Fibroblast of the aortic adventitia (primary cell): ENCODE data around the gene GRAMD1A. TPM values are rescaled to one million over a fixed set of nuclear protein-coding genes. Genes with fewer than 3 reads are reported as not detected.

ENCODE experiments used
- DNase-seq: peaks from one replicate; pipeline ENCODE4 v3.0.0-alpha.2; 2010; ENCODE audit warnings: low read depth
- H3K4me3 ChIP-seq: 2 replicates; pipeline ENCODE4 v1.5.1; 2011; ENCODE audit warnings: low read depth, mild to moderate bottlenecking, control low read depth, low read length, moderate library complexity
- total RNA-seq: library from RNA; depleted of rRNA; stranded (reverse); fragments of >200 nt; gene quantifications from 2 replicates; pipeline ENCODE4 v1.2.3, GENCODE V29; 2012; ENCODE audit warnings: low replicate concordance
- TF ChIP-seq, protein P1 (sequence below): IDR thresholded peaks from 2 replicates; pipeline ENCODE4 v1.5.1; 2011; ENCODE audit warnings: mild to moderate bottlenecking, low read length, control low read depth, inconsistent platforms; ENCODE audit not compliant: insufficient read depth

The GRAMD1A gene
- total RNA-seq, 1 donor = 25.1 TPM

DNA sequence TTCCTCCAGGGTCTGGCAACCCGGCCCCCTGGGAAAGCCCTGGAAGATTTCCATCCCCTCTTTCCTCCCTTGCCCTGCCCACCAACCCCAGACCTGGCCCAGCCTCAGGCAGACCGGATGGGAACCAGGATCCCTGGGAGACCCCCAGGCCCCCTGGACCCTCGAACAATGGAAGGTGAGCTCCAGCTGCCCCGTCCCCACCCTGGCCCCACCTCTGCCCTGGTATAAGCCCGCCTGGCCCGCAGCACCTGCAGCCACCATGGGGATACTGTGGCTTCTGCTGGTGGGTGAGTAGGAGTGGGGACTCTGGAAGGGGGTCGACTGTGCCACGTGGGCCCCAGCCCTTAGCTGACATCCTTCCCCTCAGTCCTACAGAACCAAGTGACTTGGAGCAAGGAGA, 73.8 kb downstream of the GRAMD1A start:
- DNase-seq = no peak
- TF ChIP-seq, protein P1, sequence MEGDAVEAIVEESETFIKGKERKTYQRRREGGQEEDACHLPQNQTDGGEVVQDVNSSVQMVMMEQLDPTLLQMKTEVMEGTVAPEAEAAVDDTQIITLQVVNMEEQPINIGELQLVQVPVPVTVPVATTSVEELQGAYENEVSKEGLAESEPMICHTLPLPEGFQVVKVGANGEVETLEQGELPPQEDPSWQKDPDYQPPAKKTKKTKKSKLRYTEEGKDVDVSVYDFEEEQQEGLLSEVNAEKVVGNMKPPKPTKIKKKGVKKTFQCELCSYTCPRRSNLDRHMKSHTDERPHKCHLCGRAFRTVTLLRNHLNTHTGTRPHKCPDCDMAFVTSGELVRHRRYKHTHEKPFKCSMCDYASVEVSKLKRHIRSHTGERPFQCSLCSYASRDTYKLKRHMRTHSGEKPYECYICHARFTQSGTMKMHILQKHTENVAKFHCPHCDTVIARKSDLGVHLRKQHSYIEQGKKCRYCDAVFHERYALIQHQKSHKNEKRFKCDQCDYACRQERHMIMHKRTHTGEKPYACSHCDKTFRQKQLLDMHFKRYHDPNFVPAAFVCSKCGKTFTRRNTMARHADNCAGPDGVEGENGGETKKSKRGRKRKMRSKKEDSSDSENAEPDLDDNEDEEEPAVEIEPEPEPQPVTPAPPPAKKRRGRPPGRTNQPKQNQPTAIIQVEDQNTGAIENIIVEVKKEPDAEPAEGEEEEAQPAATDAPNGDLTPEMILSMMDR = no peak
- no peak overlapping the region for H3K4me3 ChIP-seq

DNA sequence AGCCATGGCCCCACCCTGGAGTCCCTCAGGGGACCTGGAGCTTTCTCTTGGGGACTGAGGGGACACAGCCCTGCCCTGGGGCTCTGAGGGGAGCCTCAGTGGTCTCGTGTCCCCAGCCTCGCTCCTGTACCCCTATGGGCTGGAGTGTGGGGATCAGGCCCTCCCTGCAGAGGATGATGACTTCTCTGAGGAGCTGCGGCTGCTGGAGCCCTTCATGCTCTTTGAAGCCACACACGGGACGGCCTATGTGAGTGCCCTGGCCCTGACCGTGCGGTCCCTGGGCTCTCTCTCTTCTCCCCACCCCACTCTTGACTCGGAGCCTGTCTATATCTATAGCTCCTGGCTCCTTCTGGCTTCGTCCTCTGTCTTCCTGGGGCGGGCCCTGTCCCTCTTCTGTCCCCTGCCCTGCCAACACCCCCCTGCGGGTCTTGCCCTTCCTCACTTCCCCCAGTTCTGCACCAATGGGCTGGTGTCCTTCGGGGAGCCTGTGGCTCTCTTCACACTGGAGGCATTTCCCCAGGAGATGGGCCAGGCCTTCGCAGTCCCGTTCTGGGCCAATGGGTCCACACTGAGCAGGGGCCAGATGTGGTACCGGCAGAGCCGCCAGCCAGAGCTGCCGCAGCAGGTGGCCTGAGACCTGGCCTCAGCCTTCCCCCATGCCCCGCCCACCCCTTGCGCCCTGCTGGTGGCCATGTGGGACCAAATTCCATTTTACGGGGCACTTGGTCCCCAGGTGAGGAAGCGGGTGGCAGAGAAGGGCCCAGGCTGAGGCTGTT, 74.5 kb downstream of the GRAMD1A start:
- TF ChIP-seq, protein P1 = no peak
- no peak for DNase-seq
- H3K4me3 ChIP-seq = no peak overlapping the region

DNA sequence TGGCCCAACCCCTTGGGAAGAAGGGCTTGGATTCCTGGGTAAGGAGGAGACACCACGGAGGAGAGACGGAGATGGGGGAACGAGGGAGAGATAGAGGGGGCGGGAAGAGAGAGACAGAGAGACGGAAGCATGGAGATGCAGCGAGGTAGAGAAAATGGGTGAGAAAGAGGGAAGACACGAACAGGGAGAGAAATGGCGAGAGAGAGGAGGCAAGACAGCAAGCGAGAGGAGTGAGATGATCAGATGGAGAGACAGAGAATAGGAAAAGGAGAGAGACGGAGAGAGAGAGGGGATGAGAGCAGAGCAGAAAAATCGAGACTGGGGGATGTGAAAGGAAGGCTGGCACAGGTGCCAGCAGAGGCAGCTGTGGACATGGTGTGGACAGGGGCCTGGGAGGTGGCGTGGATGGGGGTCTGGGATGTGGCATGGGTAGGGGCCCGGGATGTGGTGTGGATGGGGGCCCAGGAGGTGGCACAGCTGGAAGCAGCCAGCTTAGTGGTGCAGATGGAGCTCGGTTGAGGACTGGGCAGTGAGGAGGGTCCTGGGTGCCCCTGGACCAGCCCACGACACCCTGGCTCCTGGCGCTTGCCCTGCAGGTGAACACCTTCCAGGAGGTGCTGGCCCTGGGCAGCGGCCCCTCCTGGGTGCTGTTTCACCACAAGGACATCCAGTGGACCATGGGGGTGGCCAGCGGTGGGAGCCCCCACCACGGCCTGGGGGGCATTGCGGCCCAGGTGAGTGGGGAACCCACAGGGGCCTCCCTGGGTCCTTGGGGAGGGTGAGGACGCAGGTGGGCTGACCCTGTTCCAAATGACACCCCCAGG, 75.3 kb downstream of the GRAMD1A start:
- TF ChIP-seq, protein P1 = no peak
- H3K4me3 ChIP-seq = no peak overlapping the region
- DNase-seq = no peak

DNA sequence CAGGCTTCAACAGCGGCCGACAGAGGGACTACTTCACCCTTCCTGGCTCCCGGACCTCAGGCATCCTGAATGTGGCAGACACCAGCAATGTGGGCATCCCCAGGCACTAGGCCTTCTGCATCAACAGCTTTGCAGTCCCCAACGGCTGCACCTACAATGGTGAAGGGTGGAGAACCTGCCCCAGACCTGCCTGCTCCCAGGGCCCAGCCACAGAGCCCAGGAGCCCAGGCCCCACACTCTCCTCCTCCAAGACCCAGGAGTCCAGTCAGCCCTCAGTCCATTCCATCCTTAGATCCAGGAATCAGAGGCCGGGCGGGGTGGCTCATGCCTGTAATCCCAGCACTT, 75.9 kb downstream of the GRAMD1A start:
- TF ChIP-seq, protein P1 = no peak
- no peak for DNase-seq
- H3K4me3 ChIP-seq = no peak overlapping the region

Other genes with a start within 250 kb of the GRAMD1A start
- gene ZNF599, start 227.1 kb upstream of the GRAMD1A start, total RNA-seq = 6.7 and 11.6 TPM in 2 replicates
- gene ZNF30, start 73.4 kb upstream of the GRAMD1A start, total RNA-seq = 1.9 and 4.2 TPM in 2 replicates
- gene ZNF792, start 36.1 kb upstream of the GRAMD1A start, total RNA-seq = 1.7 and 3.0 TPM in 2 replicates
- gene SCN1B, start 30.1 kb downstream of the GRAMD1A start, total RNA-seq = 7.0 and 12.1 TPM in 2 replicates
- gene HPN, start 41.4 kb downstream of the GRAMD1A start, total RNA-seq = 0.98 TPM in 1 of 2 replicates, not detected in the other
- gene FXYD3, start 115.5 kb downstream of the GRAMD1A start, total RNA-seq = 1.3 TPM in 1 of 2 replicates, not detected in the other
- 0.09 and 3.7 TPM in 2 replicates for gene LGI4, start 134.7 kb downstream of the GRAMD1A start, total RNA-seq
- gene FXYD1, start 138.5 kb downstream of the GRAMD1A start, total RNA-seq = 2.5 and 6.5 TPM in 2 replicates
- not detected in 2 replicates for gene FXYD7, start 142.9 kb downstream of the GRAMD1A start, total RNA-seq
- gene FXYD5, start 154.4 kb downstream of the GRAMD1A start, total RNA-seq = 11.5 and 59.8 TPM in 2 replicates
- gene FAM187B, start 228.4 kb downstream of the GRAMD1A start, total RNA-seq = not detected in 2 replicates
- gene LSR, start 248.7 kb downstream of the GRAMD1A start, total RNA-seq = 0.54 TPM in 1 of 2 replicates, not detected in the other